Uterus (tissue), 4 donors: ENCODE results near the gene CACNA1D. TPM values are rescaled to one million over a fixed set of nuclear protein-coding genes. Genes with fewer than 3 reads are reported as not detected.

ENCODE experiments used
- DNase-seq, 2 donors: peaks; one replicate each; pipeline ENCODE4 v3.0.0-alpha.2; 2019 to 2020
- H3K27ac ChIP-seq, 2 donors: fragments of 200-600 bp; sonication (generic); 1 replicate in 1 of 2; 2 replicates in 1 of 2; pipeline ENCODE4 v1.5.1; 2016 to 2018
- H3K27me3 ChIP-seq, 2 donors: fragments of 200-600 bp; sonication (generic); one replicate each; pipeline ENCODE4 v1.5.1; 2018 to 2019; ENCODE audit warnings: control low read depth in 1 of 2
- H3K36me3 ChIP-seq, 2 donors: fragments of 200-600 bp; sonication (generic); one replicate each; pipeline ENCODE4 v1.5.1; 2019; ENCODE audit warnings: control low read depth in 1 of 2
- H3K4me1 ChIP-seq, 2 donors: fragments of 200-600 bp; sonication (generic); one replicate each; pipeline ENCODE4 v1.5.1; 2018 to 2019; ENCODE audit warnings: control low read depth in 1 of 2
- H3K4me3 ChIP-seq, 2 donors: fragments of 200-600 bp; sonication (generic); 1 replicate in 1 of 2; 2 replicates in 1 of 2; pipeline ENCODE4 v1.5.1; 2018 to 2019; ENCODE audit warnings: mild to moderate bottlenecking in 1 of 2
- H3K9me3 ChIP-seq, 2 donors: fragments of 200-600 bp; sonication (generic); one replicate each; pipeline ENCODE4 v1.5.1; 2019; ENCODE audit warnings: control low read depth in 1 of 2
- POLR2A ChIP-seq, 2 donors: fragments of 450-650 bp; IDR thresholded peaks; one replicate each; pipeline ENCODE4 v1.6.1; 2016; ENCODE audit warnings: antibody characterized with exemption in 2 of 2, mild to moderate bottlenecking in 1 of 2, moderate library complexity in 1 of 2
- intact Hi-C: fragments of 100-400 bp; cut with DNase I; formaldehyde crosslinking; loops from one replicate; pipeline ENCODE4 v1.15.1; 2023; ENCODE audit warnings: low total_unique reads
- total RNA-seq, 4 donors: library from RNA; depleted of rRNA in 3 of 4; stranded (reverse); fragments of >200 nt in 3 of 4; gene quantifications; one replicate each; pipeline versions ENCODE4 v1.1.0 to v1.2.4, GENCODE V29; 2014 to 2023
- TF ChIP-seq, protein P1 (sequence below), 4 experiments: fragments of 200-600 bp in 2 of 4; fragments of 450-650 bp in 2 of 4; sonication (generic) in 2 of 4; IDR thresholded peaks; one replicate each; pipeline ENCODE4 v1.5.1; 2016 to 2019; ENCODE audit warnings: antibody characterized with exemption in 4 of 4, mild to moderate bottlenecking in 2 of 4, moderate library complexity in 1 of 4
- donor health status: DM: yes; HTN: yes; CAD: no.

CACNA1D gene
- total RNA-seq, 4 donors from 2014 or later, result 0.88 to 97.5 (median 63.4) TPM

DNA sequence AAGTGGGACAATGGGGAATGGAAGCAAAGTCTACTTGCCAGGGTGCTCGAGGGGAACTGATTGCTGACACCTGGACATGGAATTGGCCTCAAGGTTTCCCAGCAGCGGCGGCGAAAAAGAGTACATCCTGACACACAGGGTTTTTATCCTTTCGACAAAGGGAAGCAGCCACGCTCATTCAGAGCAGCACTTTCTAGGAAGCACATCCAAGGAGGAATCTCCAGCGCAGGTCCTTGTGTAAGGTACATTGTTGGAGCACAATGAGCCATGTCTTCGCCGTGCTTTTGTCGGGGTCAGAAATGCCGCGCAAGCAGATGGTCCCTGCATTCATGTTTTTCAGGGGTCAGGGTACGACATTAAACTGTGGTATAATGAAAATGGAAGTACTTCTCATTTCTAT lies 16.8 kb downstream of the CACNA1D start:
- Histone ChIP-seq H3K4me3 (no peak overlapping the region), H3K4me1 (no peaks in the 10 kb centered on the region), H3K9me3 (no peaks in the 10 kb centered on the region), H3K36me3 (no peaks in the 10 kb centered on the region), H3K27ac (no peak overlapping the region), H3K27me3 (no peaks in the 10 kb centered on the region)
- no peak for TF ChIP-seq POLR2A (IDR thresholded peaks at IDR 0.05)
- TF ChIP-seq, protein P1, sequence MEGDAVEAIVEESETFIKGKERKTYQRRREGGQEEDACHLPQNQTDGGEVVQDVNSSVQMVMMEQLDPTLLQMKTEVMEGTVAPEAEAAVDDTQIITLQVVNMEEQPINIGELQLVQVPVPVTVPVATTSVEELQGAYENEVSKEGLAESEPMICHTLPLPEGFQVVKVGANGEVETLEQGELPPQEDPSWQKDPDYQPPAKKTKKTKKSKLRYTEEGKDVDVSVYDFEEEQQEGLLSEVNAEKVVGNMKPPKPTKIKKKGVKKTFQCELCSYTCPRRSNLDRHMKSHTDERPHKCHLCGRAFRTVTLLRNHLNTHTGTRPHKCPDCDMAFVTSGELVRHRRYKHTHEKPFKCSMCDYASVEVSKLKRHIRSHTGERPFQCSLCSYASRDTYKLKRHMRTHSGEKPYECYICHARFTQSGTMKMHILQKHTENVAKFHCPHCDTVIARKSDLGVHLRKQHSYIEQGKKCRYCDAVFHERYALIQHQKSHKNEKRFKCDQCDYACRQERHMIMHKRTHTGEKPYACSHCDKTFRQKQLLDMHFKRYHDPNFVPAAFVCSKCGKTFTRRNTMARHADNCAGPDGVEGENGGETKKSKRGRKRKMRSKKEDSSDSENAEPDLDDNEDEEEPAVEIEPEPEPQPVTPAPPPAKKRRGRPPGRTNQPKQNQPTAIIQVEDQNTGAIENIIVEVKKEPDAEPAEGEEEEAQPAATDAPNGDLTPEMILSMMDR (IDR thresholded peaks at IDR 0.05), result no peak
- intact Hi-C loops, result no loop called here
- no peak for DNase-seq

DNA sequence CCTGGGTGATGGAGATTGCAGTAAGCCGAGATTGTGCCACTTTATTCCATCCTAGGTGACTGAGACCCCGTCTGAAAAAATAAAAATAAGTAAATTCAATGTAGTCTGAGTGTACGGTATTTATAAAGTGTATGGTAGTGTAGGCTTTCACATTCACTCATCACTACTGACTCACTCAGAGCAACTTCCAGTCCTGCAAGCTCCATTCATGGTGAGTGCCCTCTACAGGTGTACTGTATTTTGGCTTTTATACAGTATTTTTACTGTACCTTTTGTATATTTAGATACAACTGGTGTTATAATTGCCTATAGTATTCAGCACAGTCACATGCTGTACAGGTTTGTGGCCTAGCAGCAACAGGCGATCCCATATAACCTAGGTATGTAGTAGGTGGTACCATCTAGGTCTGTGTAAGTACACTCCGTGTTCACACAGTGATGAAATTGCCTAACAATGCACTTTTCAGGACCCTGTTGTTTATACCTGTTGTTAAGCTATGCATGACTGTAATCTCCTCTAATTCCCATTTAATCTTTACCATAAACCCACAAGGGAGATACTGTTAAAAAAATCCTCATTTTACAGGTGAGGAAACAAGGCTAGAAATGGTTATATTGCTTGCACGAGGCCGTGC lies 19.3 kb downstream of the CACNA1D start:
- Histone ChIP-seq H3K27ac (no peak overlapping the region), H3K27me3 (no peaks in the 10 kb centered on the region), H3K4me1 (no peaks in the 10 kb centered on the region), H3K4me3 (no peak overlapping the region), H3K36me3 (no peaks in the 10 kb centered on the region), H3K9me3 (no peaks in the 10 kb centered on the region)
- DNase-seq, result no peak
- TF ChIP-seq, protein P1 (IDR thresholded peaks at IDR 0.05), result no peak
- no peak for TF ChIP-seq POLR2A (IDR thresholded peaks at IDR 0.05)
- intact Hi-C loops, result no loop called here

DNA sequence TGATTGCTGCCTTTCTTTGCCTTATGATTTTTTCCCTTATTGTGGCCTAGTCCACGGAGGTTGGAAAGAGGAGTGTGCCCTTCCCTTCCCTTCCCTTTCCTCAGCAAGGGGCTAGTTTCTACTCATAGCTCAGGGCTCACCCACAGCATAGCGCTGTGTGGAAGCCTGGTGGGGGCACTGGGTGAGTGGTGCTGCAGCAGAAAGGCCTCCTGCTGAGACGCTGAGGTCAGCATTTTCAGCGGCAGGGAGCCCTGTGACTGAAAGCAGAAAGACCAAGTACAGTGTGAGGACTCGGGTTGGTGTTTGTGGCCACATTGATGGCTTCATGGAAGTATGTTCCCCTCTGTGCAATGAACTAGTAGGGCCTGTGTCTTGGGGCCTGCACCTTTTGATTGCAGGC lies 21.9 kb downstream of the CACNA1D start:
- TF ChIP-seq, protein P1 (IDR thresholded peaks at IDR 0.05), result no peak
- TF ChIP-seq POLR2A (IDR thresholded peaks at IDR 0.05), result no peak
- Histone ChIP-seq H3K27ac (no peak overlapping the region), H3K9me3 (no peaks in the 10 kb centered on the region), H3K4me3 (no peak overlapping the region), H3K4me1 (no peaks in the 10 kb centered on the region), H3K36me3 (no peaks in the 10 kb centered on the region), H3K27me3 (no peaks in the 10 kb centered on the region)
- intact Hi-C loops, result no loop called here
- DNase-seq, result no peak

DNA sequence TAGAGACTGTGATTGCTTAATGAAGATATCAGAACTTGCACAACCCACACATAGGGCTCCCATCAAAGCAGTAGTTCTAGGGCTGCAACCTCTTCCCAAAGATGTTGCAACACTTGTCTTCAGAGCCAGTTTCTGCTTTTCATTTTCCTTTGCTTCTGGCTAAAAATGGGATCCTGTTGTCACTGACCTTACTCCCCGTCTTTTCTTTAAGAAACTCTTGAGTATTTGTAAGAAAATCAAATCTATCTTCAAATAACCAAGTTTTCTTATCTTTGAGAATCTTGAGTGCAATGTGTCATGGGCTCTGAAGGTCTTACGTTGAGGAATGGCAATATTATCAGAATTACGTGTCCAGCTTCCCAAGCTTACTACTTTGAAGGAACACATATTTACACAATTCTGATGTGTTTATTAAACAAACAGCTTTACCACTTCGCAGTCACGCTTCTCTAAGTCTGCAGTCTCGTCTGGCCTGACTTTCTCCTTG lies 24.1 kb downstream of the CACNA1D start:
- no peak for TF ChIP-seq POLR2A (IDR thresholded peaks at IDR 0.05)
- TF ChIP-seq, protein P1 (IDR thresholded peaks at IDR 0.05), result no peak
- peak in 1 of 2 donors; percentile 47 for DNase-seq
- H3K27me3 ChIP-seq, result no peaks in the 10 kb centered on the region
- H3K36me3 ChIP-seq, result no peaks in the 10 kb centered on the region
- no peaks in the 10 kb centered on the region for H3K9me3 ChIP-seq
- H3K4me3 ChIP-seq, result no peak overlapping the region
- no peaks in the 10 kb centered on the region for H3K4me1 ChIP-seq
- peak overlapping the region; percentile 25 to 42 for H3K27ac ChIP-seq
- intact Hi-C loops, result no loop called here

DNA sequence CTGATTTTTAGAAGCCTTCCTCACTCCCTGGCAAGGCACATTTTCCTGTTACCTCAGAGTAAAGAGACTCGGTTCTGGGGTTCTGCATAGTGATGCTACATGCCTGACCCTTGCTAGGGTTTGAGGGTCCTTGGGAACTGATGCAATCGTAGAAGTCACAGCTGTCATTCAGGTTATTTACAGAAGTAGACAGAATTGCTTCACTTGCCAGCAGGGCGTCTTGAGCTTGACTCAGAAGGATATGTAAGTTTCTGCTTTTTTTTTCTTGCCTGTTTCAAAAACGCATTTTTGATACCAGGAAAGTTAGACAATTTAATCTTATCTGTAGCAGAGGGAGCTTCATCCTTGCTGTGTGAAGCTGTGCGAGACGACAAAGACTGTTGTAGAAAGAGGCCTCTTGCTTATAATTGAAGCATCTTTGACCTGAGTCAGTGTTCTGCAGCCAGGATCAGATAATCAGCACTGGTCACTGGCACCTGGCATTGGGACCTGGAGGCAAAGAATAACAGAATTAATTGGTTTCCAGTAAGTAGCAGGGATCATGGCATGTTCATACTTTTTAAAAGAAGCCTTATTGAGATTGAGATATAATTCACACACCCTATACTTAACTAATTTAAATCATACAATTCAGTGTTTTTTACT lies 24.8 kb downstream of the CACNA1D start:
- Histone ChIP-seq H3K27ac (peak overlapping the region in 1 of 2 donors; percentile 25), H3K27me3 (no peaks in the 10 kb centered on the region)

More for the DNA sequence above, 24.8 kb downstream of the CACNA1D start:
- Histone ChIP-seq H3K36me3 (no peaks in the 10 kb centered on the region), H3K4me1 (no peaks in the 10 kb centered on the region), H3K9me3 (no peaks in the 10 kb centered on the region), H3K4me3 (no peak overlapping the region)
- TF ChIP-seq, protein P1 (IDR thresholded peaks at IDR 0.05), result no peak
- TF ChIP-seq POLR2A (IDR thresholded peaks at IDR 0.05), result no peak
- no peak for DNase-seq
- intact Hi-C loops, result no loop called here
